GM12891 (cell line): ENCODE measurements around the gene AHRR.
"Not testable (repeated sequence)": the region's sequence is repeated elsewhere in the genome, so short reads cannot be mapped to it uniquely, and the experiment has no call there.

ENCODE experiments used
- PAX5 ChIP-seq: IDR thresholded peaks from 2 replicates; pipeline ENCODE4 v1.6.1; 2011; ENCODE audit warnings: low read length, moderate library complexity, mild to moderate bottlenecking; ENCODE audit not compliant: insufficient read depth, severe bottlenecking
- POLR2A ChIP-seq: IDR thresholded peaks from 2 replicates; pipeline ENCODE4 v1.6.1; 2011; ENCODE audit warnings: low read depth, low read length, control low read depth
- POLR2AphosphoS5 ChIP-seq: IDR thresholded peaks from 2 replicates; pipeline ENCODE4 v1.6.1; 2011; ENCODE audit warnings: low read depth, low read length, control low read depth
- POU2F2 ChIP-seq: IDR thresholded peaks from 2 replicates; pipeline ENCODE4 v1.6.1; 2011; ENCODE audit warnings: low read depth, mild to moderate bottlenecking, control low read depth, low read length, moderate library complexity
- SPI1 ChIP-seq: IDR thresholded peaks from 2 replicates; pipeline ENCODE4 v1.6.1; 2011; ENCODE audit warnings: low read depth, low read length, control low read depth
- TAF1 ChIP-seq: IDR thresholded peaks from 2 replicates; pipeline ENCODE4 v1.6.1; 2011; ENCODE audit warnings: low read depth, low read length, control low read depth

GRCh38 chr5:273091-273490, 48.4 kb upstream of the AHRR start:
- TF ChIP-seq POLR2AphosphoS5, POLR2A, SPI1, TAF1, PAX5, POU2F2: not testable (repeated sequence)
